ENCODE results near the gene IFNGR1. TPM values are rescaled to one million over a fixed set of nuclear protein-coding genes. Genes with fewer than 3 reads are reported as not detected.

The IFNGR1 gene
- total RNA-seq, 1 donor from 2014 or later, result 67.3 TPM

- Histone ChIP-seq H3K27ac (ENCODE audit: low read depth, low read length) (no peak overlapping the region), H3K9ac (ENCODE audit: low read depth in 1 of 3, low read length in 3 of 3) (no peak overlapping the region), H3K36me3 (ENCODE audit: control insufficient read depth in 3 of 3, insufficient read depth in 3 of 3, low read length in 3 of 3) (no peaks in the 10 kb centered on the region), H3K27me3 (ENCODE audit: control insufficient read depth in 3 of 3, insufficient read depth in 3 of 3, low read length in 3 of 3) (no peaks in the 10 kb centered on the region), H3K9me3 (ENCODE audit: control insufficient read depth in 3 of 3, low read length in 3 of 3) (no peaks in the 10 kb centered on the region), H3K4me3 (ENCODE audit: low read length in 3 of 3) (no peak overlapping the region), H3K4me1 (ENCODE audit: control insufficient read depth in 3 of 3, insufficient read depth in 3 of 3, low read length in 3 of 3) (no peaks in the 10 kb centered on the region)
These were observed 47.1 kb downstream of the IFNGR1 start for GRCh38 chr6:137171824-137172733.

- H3K27me3 ChIP-seq (ENCODE audit: control insufficient read depth in 3 of 3, insufficient read depth in 3 of 3, low read length in 3 of 3), result no peaks in the 10 kb centered on the region
These were observed 48.2 kb downstream of the IFNGR1 start for GRCh38 chr6:137171053-137171374.

GRCh38 chr6:137170266-137171052, 48.7 kb downstream of the IFNGR1 start:
- no peaks in the 10 kb centered on the region for H3K4me1 ChIP-seq (ENCODE audit: control insufficient read depth in 3 of 3, insufficient read depth in 3 of 3, low read length in 3 of 3)
- no peak overlapping the region for H3K4me3 ChIP-seq (ENCODE audit: low read length in 3 of 3)
- H3K9me3 ChIP-seq (ENCODE audit: control insufficient read depth in 3 of 3, low read length in 3 of 3), result no peaks in the 10 kb centered on the region
- H3K27ac ChIP-seq (ENCODE audit: low read depth, low read length), result no peak overlapping the region
- no peak overlapping the region for H3K9ac ChIP-seq (ENCODE audit: low read depth in 1 of 3, low read length in 3 of 3)
- no peaks in the 10 kb centered on the region for H3K36me3 ChIP-seq (ENCODE audit: control insufficient read depth in 3 of 3, insufficient read depth in 3 of 3, low read length in 3 of 3)
- H3K27me3 ChIP-seq (ENCODE audit: control insufficient read depth in 3 of 3, insufficient read depth in 3 of 3, low read length in 3 of 3), result no peaks in the 10 kb centered on the region

More at GRCh38 chr6:137171053-137171374, 48.2 kb downstream of the IFNGR1 start:
- H3K9me3 ChIP-seq (ENCODE audit: control insufficient read depth in 3 of 3, low read length in 3 of 3), result no peaks in the 10 kb centered on the region
- H3K36me3 ChIP-seq (ENCODE audit: control insufficient read depth in 3 of 3, insufficient read depth in 3 of 3, low read length in 3 of 3), result no peaks in the 10 kb centered on the region
- no peak overlapping the region for H3K27ac ChIP-seq (ENCODE audit: low read depth, low read length)
- H3K9ac ChIP-seq (ENCODE audit: low read depth in 1 of 3, low read length in 3 of 3), result no peak overlapping the region
- H3K4me3 ChIP-seq (ENCODE audit: low read length in 3 of 3), result no peak overlapping the region
- H3K4me1 ChIP-seq (ENCODE audit: control insufficient read depth in 3 of 3, insufficient read depth in 3 of 3, low read length in 3 of 3), result no peaks in the 10 kb centered on the region

- no peaks in the 10 kb centered on the region for H3K36me3 ChIP-seq (ENCODE audit: control insufficient read depth in 3 of 3, insufficient read depth in 3 of 3, low read length in 3 of 3)
- H3K9ac ChIP-seq (ENCODE audit: low read depth in 1 of 3, low read length in 3 of 3), result no peak overlapping the region
- no peak overlapping the region for H3K4me3 ChIP-seq (ENCODE audit: low read length in 3 of 3)
- H3K27me3 ChIP-seq (ENCODE audit: control insufficient read depth in 3 of 3, insufficient read depth in 3 of 3, low read length in 3 of 3), result no peaks in the 10 kb centered on the region
- H3K4me1 ChIP-seq (ENCODE audit: control insufficient read depth in 3 of 3, insufficient read depth in 3 of 3, low read length in 3 of 3), result no peaks in the 10 kb centered on the region
- H3K27ac ChIP-seq (ENCODE audit: low read depth, low read length), result no peak overlapping the region
- peaks cover 0 to 3% (median 0%) of the 10 kb centered on the region in 3 donors for H3K9me3 ChIP-seq (ENCODE audit: control insufficient read depth in 3 of 3, low read length in 3 of 3)
These were observed 51.3 kb downstream of the IFNGR1 start for GRCh38 chr6:137167702-137168377.

- Histone ChIP-seq H3K4me3 (ENCODE audit: low read length in 3 of 3) (no peak overlapping the region), H3K9ac (ENCODE audit: low read depth in 1 of 3, low read length in 3 of 3) (no peak overlapping the region), H3K4me1 (ENCODE audit: control insufficient read depth in 3 of 3, insufficient read depth in 3 of 3, low read length in 3 of 3) (no peaks in the 10 kb centered on the region), H3K27ac (ENCODE audit: low read depth, low read length) (no peak overlapping the region), H3K9me3 (ENCODE audit: control insufficient read depth in 3 of 3, low read length in 3 of 3) (peaks cover 0 to 3% (median 0%) of the 10 kb centered on the region in 3 donors), H3K27me3 (ENCODE audit: control insufficient read depth in 3 of 3, insufficient read depth in 3 of 3, low read length in 3 of 3) (no peaks in the 10 kb centered on the region), H3K36me3 (ENCODE audit: control insufficient read depth in 3 of 3, insufficient read depth in 3 of 3, low read length in 3 of 3) (no peaks in the 10 kb centered on the region)
These were observed 52.7 kb downstream of the IFNGR1 start for GRCh38 chr6:137166247-137167098.

GRCh38 chr6:137165375-137166246, 53.6 kb downstream of the IFNGR1 start:
- H3K4me1 ChIP-seq (ENCODE audit: control insufficient read depth in 3 of 3, insufficient read depth in 3 of 3, low read length in 3 of 3), result no peaks in the 10 kb centered on the region
- H3K27me3 ChIP-seq (ENCODE audit: control insufficient read depth in 3 of 3, insufficient read depth in 3 of 3, low read length in 3 of 3), result no peaks in the 10 kb centered on the region
- peaks cover 0 to 3% (median 0%) of the 10 kb centered on the region in 3 donors for H3K9me3 ChIP-seq (ENCODE audit: control insufficient read depth in 3 of 3, low read length in 3 of 3)
- no peak overlapping the region for H3K4me3 ChIP-seq (ENCODE audit: low read length in 3 of 3)
- no peaks in the 10 kb centered on the region for H3K36me3 ChIP-seq (ENCODE audit: control insufficient read depth in 3 of 3, insufficient read depth in 3 of 3, low read length in 3 of 3)
- no peak overlapping the region for H3K9ac ChIP-seq (ENCODE audit: low read depth in 1 of 3, low read length in 3 of 3)
- H3K27ac ChIP-seq (ENCODE audit: low read depth, low read length), result no peak overlapping the region

- peaks cover 0 to 3% (median 0%) of the 10 kb centered on the region in 3 donors for H3K9me3 ChIP-seq (ENCODE audit: control insufficient read depth in 3 of 3, low read length in 3 of 3)
- H3K36me3 ChIP-seq (ENCODE audit: control insufficient read depth in 3 of 3, insufficient read depth in 3 of 3, low read length in 3 of 3), result no peaks in the 10 kb centered on the region
- H3K27me3 ChIP-seq (ENCODE audit: control insufficient read depth in 3 of 3, insufficient read depth in 3 of 3, low read length in 3 of 3), result no peaks in the 10 kb centered on the region
- H3K4me1 ChIP-seq (ENCODE audit: control insufficient read depth in 3 of 3, insufficient read depth in 3 of 3, low read length in 3 of 3), result no peaks in the 10 kb centered on the region
- H3K9ac ChIP-seq (ENCODE audit: low read depth in 1 of 3, low read length in 3 of 3), result no peak overlapping the region
- no peak overlapping the region for H3K27ac ChIP-seq (ENCODE audit: low read depth, low read length)
- H3K4me3 ChIP-seq (ENCODE audit: low read length in 3 of 3), result no peak overlapping the region
These were observed 55.4 kb downstream of the IFNGR1 start for GRCh38 chr6:137163732-137164318.

- H3K9ac ChIP-seq (ENCODE audit: low read depth in 1 of 3, low read length in 3 of 3), result no peak overlapping the region
- no peaks in the 10 kb centered on the region for H3K4me1 ChIP-seq (ENCODE audit: control insufficient read depth in 3 of 3, insufficient read depth in 3 of 3, low read length in 3 of 3)
- no peak overlapping the region for H3K27ac ChIP-seq (ENCODE audit: low read depth, low read length)
- H3K9me3 ChIP-seq (ENCODE audit: control insufficient read depth in 3 of 3, low read length in 3 of 3), result peaks cover 0 to 3% (median 0%) of the 10 kb centered on the region in 3 donors
- no peaks in the 10 kb centered on the region for H3K27me3 ChIP-seq (ENCODE audit: control insufficient read depth in 3 of 3, insufficient read depth in 3 of 3, low read length in 3 of 3)
- no peaks in the 10 kb centered on the region for H3K36me3 ChIP-seq (ENCODE audit: control insufficient read depth in 3 of 3, insufficient read depth in 3 of 3, low read length in 3 of 3)
- no peak overlapping the region for H3K4me3 ChIP-seq (ENCODE audit: low read length in 3 of 3)
These were observed 56.4 kb downstream of the IFNGR1 start for GRCh38 chr6:137162692-137163306.
